Ovary (tissue), 3 donors: ENCODE data around the gene TTC28.

Experiments used
- EP300 ChIP-seq: sonication (generic); formaldehyde crosslinking; IDR thresholded peaks from one replicate; pipeline ENCODE4 v1.6.1; 2017; ENCODE audit warnings: antibody characterized with exemption
- POLR2A ChIP-seq: fragments of 450-650 bp; IDR thresholded peaks from one replicate; pipeline ENCODE4 v1.6.1; 2017; ENCODE audit warnings: antibody characterized with exemption, mild to moderate bottlenecking, moderate library complexity
- TF ChIP-seq, protein P1 (sequence below), 3 donors: fragments of 450-650 bp in 2 of 3; fragments of 200-600 bp in 1 of 3; IDR thresholded peaks; one replicate each; pipeline versions ENCODE4 v1.5.1 to v1.8.0; 2016 to 2022; ENCODE audit warnings: antibody characterized with exemption in 3 of 3, mild to moderate bottlenecking in 1 of 3
- donor health status: DM: no; HTN: no; CAD: no.

DNA sequence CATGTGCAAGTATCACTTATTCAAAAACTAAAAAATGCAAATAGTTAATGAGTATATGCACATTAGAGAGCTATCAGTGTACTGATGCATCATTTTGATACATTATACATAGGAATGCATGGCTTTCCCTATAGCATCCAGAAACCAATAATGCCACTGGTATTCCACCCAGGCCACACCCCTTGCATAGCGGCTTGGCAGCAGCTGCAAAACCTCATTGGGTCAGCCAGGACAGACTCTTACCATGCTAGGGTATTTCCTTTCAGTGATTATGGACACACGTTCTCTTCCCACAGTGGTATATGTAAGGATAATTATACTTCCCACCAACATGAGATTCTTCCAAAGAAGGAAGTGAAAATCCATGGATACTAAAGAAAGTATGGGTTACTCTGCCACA, 614.7 kb downstream of the TTC28 start:
- TF ChIP-seq, protein P1, sequence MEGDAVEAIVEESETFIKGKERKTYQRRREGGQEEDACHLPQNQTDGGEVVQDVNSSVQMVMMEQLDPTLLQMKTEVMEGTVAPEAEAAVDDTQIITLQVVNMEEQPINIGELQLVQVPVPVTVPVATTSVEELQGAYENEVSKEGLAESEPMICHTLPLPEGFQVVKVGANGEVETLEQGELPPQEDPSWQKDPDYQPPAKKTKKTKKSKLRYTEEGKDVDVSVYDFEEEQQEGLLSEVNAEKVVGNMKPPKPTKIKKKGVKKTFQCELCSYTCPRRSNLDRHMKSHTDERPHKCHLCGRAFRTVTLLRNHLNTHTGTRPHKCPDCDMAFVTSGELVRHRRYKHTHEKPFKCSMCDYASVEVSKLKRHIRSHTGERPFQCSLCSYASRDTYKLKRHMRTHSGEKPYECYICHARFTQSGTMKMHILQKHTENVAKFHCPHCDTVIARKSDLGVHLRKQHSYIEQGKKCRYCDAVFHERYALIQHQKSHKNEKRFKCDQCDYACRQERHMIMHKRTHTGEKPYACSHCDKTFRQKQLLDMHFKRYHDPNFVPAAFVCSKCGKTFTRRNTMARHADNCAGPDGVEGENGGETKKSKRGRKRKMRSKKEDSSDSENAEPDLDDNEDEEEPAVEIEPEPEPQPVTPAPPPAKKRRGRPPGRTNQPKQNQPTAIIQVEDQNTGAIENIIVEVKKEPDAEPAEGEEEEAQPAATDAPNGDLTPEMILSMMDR (IDR thresholded peaks at IDR 0.05) = no peak
- TF ChIP-seq EP300 (no peak), POLR2A (no peak)
